Keratinocyte (primary cell): ENCODE measurements around the gene SCAMP1. TPM values are rescaled to one million over a fixed set of nuclear protein-coding genes. Genes with fewer than 3 reads are reported as not detected.

ENCODE experiments used
- DNase-seq: peaks from one replicate; pipeline ENCODE4 v3.0.0-alpha.2; 2011; ENCODE audit warnings: low read depth, missing footprints, low spot score
- FAIRE-seq: peaks from 2 replicates; lab custom pipeline; 2011; peaks lifted over from hg19 to GRCh38; lab: Jason Lieb, UNC
- H2AFZ ChIP-seq: 2 replicates; pipeline ENCODE4 v1.6.0; 2012; ENCODE audit warnings: low read length, control low read depth, inconsistent platforms; ENCODE audit not compliant: control insufficient read depth
- H3K27ac ChIP-seq: 2 replicates; pipeline ENCODE4 v1.5.1; 2011; ENCODE audit warnings: low read length; ENCODE audit not compliant: control insufficient read depth, insufficient read depth
- H3K27me3 ChIP-seq: 3 replicates; pipeline ENCODE4 v1.6.0; 2011; ENCODE audit warnings: low read length; ENCODE audit not compliant: control insufficient read depth, insufficient read depth; ENCODE audit errors: extremely low read depth
- H3K36me3 ChIP-seq, 2 experiments: 2 replicates in 1 of 2; 3 replicates in 1 of 2; pipeline ENCODE4 v1.5.1; 2011; ENCODE audit warnings: low read length in 2 of 2, mild to moderate bottlenecking in 1 of 2; ENCODE audit not compliant: control insufficient read depth in 2 of 2, insufficient read depth in 2 of 2; ENCODE audit errors: extremely low read depth in 1 of 2
- H3K4me1 ChIP-seq: 3 replicates; pipeline ENCODE4 v1.5.1; 2011; ENCODE audit warnings: low read length; ENCODE audit not compliant: control insufficient read depth, insufficient read depth; ENCODE audit errors: extremely low read depth
- H3K4me2 ChIP-seq: 3 replicates; pipeline ENCODE4 v1.6.0; 2011; ENCODE audit warnings: low read depth, low read length; ENCODE audit not compliant: control insufficient read depth, insufficient read depth; ENCODE audit errors: extremely low read depth
- H3K4me3 ChIP-seq, 3 experiments: fragments of 200-600 bp in 1 of 3; sonication (generic) in 1 of 3; 2 replicates in 2 of 3; 3 replicates in 1 of 3; pipeline ENCODE4 v1.5.1; 2011 to 2016; ENCODE audit warnings: low read length in 3 of 3, mild to moderate bottlenecking in 3 of 3, control low read depth in 2 of 3, inconsistent platforms in 1 of 3, low read depth in 1 of 3, mixed read lengths in 1 of 3, mixed run types in 1 of 3, moderate library complexity in 1 of 3; ENCODE audit not compliant: control insufficient read depth in 2 of 3, insufficient read depth in 2 of 3; ENCODE audit errors: extremely low read depth in 1 of 3
- H3K79me2 ChIP-seq: 2 replicates; pipeline ENCODE4 v1.6.0; 2012; ENCODE audit warnings: low read length; ENCODE audit not compliant: control insufficient read depth, insufficient read depth
- H3K9ac ChIP-seq: 3 replicates; pipeline ENCODE4 v1.6.0; 2011; ENCODE audit warnings: low read length; ENCODE audit not compliant: control insufficient read depth, insufficient read depth; ENCODE audit errors: extremely low read depth
- H3K9me1 ChIP-seq: 3 replicates; pipeline ENCODE4 v1.6.0; 2011; ENCODE audit warnings: low read length; ENCODE audit not compliant: control insufficient read depth, insufficient read depth; ENCODE audit errors: extremely low read depth
- H3K9me3 ChIP-seq: 2 replicates; pipeline ENCODE4 v1.5.1; 2012; ENCODE audit warnings: low read depth, low read length; ENCODE audit not compliant: control insufficient read depth
- H4K20me1 ChIP-seq: 3 replicates; pipeline ENCODE4 v1.6.0; 2011; ENCODE audit warnings: low read length; ENCODE audit not compliant: control insufficient read depth, insufficient read depth; ENCODE audit errors: extremely low read depth
- CTCF ChIP-seq, 3 experiments: IDR thresholded peaks in 1 of 3; conservative IDR thresholded peaks in 1 of 3; optimal IDR thresholded peaks in 1 of 3; 2 replicates in 2 of 3; 3 replicates in 1 of 3; pipeline versions ENCODE3 to v1.5.1; 2011; ENCODE audit warnings: low read length in 3 of 3, mild to moderate bottlenecking in 3 of 3, moderate library complexity in 2 of 3, control low read depth in 1 of 3, inconsistent platforms in 1 of 3; ENCODE audit not compliant: insufficient read depth in 2 of 3; ENCODE audit errors: extremely low read depth in 1 of 3
- EZH2 ChIP-seq: IDR thresholded peaks from one replicate; pipeline ENCODE4 v1.6.1; 2012; ENCODE audit warnings: inconsistent platforms, mild to moderate bottlenecking, low read length, moderate library complexity
- dilution Hi-C: fragments of 300-500 bp; cut with MboI; formaldehyde crosslinking; loops from one replicate; pipeline ENCODE4 v1.7.0; 2020; ENCODE audit warnings: low sequenced_read_pairs; ENCODE audit not compliant: extremely low pct_ligation_motif_present
- polyA plus RNA-seq, 5 experiments: library from polyadenylated mRNA; depleted of rRNA in 3 of 5; stranded (reverse) in 3 of 5; stranded (forward) in 1 of 5; unstranded in 1 of 5; fragments of >200 nt; gene quantifications; 1 replicate in 1 of 5; 2 replicates in 3 of 5; 3 replicates in 1 of 5; pipeline versions ENCODE4 v1.2.1 to v1.2.3, GENCODE V29; 2011 to 2012; ENCODE audit warnings: missing spikeins in 2 of 5, low read depth in 1 of 5, low replicate concordance in 1 of 5

Gene SCAMP1
- polyA plus RNA-seq, 1 donor (not counting 4 experiments of a cell fraction or from before 2014, with no cell fraction given): 36.6 TPM

- no peaks in the 10 kb centered on the region for H3K9me3 ChIP-seq
- TF ChIP-seq EZH2: no peak
- H3K36me3 ChIP-seq: no peaks in the 10 kb centered on the region
- no peak overlapping the region for H3K4me2 ChIP-seq
- dilution Hi-C loops: no loop called here
- FAIRE-seq (no peak), DNase-seq (no peak)
- no peaks in the 10 kb centered on the region for H3K4me1 ChIP-seq
- no peaks in the 10 kb centered on the region for H3K27me3 ChIP-seq
- no peak overlapping the region for H2AFZ ChIP-seq
- H3K79me2 ChIP-seq: no peaks in the 10 kb centered on the region
- no peak overlapping the region for H3K9ac ChIP-seq
- no peak overlapping the region for H3K4me3 ChIP-seq
- no peaks in the 10 kb centered on the region for H3K9me1 ChIP-seq
- H3K27ac ChIP-seq: no peak overlapping the region
- H4K20me1 ChIP-seq: no peaks in the 10 kb centered on the region
Observed at GRCh38 chr5:78335976-78336375, 24.4 kb upstream of the SCAMP1 start.

GRCh38 chr5:78336698-78337097 lies 23.7 kb upstream of the SCAMP1 start:
- Histone ChIP-seq H3K27me3 (no peaks in the 10 kb centered on the region), H3K27ac (no peak overlapping the region), H3K4me2 (no peak overlapping the region), H3K9me3 (no peaks in the 10 kb centered on the region), H3K9me1 (no peaks in the 10 kb centered on the region), H3K9ac (no peak overlapping the region), H4K20me1 (no peaks in the 10 kb centered on the region), H3K79me2 (no peaks in the 10 kb centered on the region), H3K4me3 (no peak overlapping the region), H2AFZ (no peak overlapping the region), H3K4me1 (no peaks in the 10 kb centered on the region), H3K36me3 (no peaks in the 10 kb centered on the region)
- dilution Hi-C loops: no loop called here
- FAIRE-seq (no peak), DNase-seq (no peak)
- no peak for TF ChIP-seq CTCF (optimal IDR thresholded peaks at IDR 0.05 in 1 of 3, IDR thresholded peaks at IDR 0.05 in 1 of 3, conservative IDR thresholded peaks at IDR 0.05 in 1 of 3; ENCODE audit: extremely low read depth in 1 of 3, insufficient read depth in 2 of 3, low read length in 3 of 3)
- no peak for TF ChIP-seq EZH2
